Tibial nerve (tissue), 3 donors: ENCODE measurements around the gene TMEM131L.

Experiments used
- POLR2A ChIP-seq, 2 donors: fragments of 450-650 bp; IDR thresholded peaks; one replicate each; pipeline ENCODE4 v1.6.1; 2017; ENCODE audit warnings: antibody characterized with exemption in 2 of 2, mild to moderate bottlenecking in 2 of 2, moderate library complexity in 2 of 2
- TF ChIP-seq, protein P1 (sequence below), 5 experiments: fragments of 200-600 bp in 3 of 5; fragments of 450-650 bp in 2 of 5; sonication (generic) in 3 of 5; IDR thresholded peaks; one replicate each; pipeline ENCODE4 v1.5.1; 2016 to 2019; ENCODE audit warnings: antibody characterized with exemption in 5 of 5, mild to moderate bottlenecking in 3 of 5, moderate library complexity in 2 of 5

DNA sequence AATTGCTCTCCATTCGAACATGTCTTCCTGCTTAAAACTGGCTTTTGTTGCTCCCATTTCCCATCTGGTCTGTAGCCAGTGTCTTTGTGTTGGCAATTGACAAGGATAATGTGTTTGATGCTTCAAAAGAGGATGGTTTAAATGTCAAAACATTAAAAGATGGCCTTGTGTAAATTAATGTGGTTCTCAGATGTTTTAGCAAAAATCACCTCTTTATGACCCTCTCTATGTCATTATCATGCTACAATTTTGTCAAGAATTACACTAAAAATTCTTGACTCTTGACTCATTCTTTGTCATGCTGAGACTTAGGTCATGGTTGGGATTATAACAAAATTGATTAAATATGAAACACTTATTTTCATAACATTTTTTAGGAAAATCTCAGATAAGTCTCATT lies 47.4 kb downstream of the TMEM131L start:
- TF ChIP-seq, protein P1, sequence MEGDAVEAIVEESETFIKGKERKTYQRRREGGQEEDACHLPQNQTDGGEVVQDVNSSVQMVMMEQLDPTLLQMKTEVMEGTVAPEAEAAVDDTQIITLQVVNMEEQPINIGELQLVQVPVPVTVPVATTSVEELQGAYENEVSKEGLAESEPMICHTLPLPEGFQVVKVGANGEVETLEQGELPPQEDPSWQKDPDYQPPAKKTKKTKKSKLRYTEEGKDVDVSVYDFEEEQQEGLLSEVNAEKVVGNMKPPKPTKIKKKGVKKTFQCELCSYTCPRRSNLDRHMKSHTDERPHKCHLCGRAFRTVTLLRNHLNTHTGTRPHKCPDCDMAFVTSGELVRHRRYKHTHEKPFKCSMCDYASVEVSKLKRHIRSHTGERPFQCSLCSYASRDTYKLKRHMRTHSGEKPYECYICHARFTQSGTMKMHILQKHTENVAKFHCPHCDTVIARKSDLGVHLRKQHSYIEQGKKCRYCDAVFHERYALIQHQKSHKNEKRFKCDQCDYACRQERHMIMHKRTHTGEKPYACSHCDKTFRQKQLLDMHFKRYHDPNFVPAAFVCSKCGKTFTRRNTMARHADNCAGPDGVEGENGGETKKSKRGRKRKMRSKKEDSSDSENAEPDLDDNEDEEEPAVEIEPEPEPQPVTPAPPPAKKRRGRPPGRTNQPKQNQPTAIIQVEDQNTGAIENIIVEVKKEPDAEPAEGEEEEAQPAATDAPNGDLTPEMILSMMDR (IDR thresholded peaks at IDR 0.05): no peak
- TF ChIP-seq POLR2A (IDR thresholded peaks at IDR 0.05): no peak
